BE2C (cell line): Measurements from ENCODE around the gene DAP3.
"Not testable (repeated sequence)": the region's sequence is repeated elsewhere in the genome, so short reads cannot be mapped to it uniquely, and the experiment has no call there.

ENCODE experiments used
- DNase-seq: peaks from one replicate; pipeline ENCODE4 v3.0.0-alpha.2; 2020
- H3K27me3 ChIP-seq: fragments of 250-450 bp; sonication (Bioruptor Pico); 2 replicates; pipeline ENCODE4 v1.5.1; 2020; ENCODE audit warnings: mild to moderate bottlenecking
- H3K36me3 ChIP-seq: fragments of 250-450 bp; sonication (Bioruptor Pico); 2 replicates; pipeline ENCODE4 v1.5.1; 2020; ENCODE audit warnings: mild to moderate bottlenecking
- H3K4me1 ChIP-seq: fragments of 250-450 bp; sonication (Bioruptor Pico); 2 replicates; pipeline ENCODE4 v1.5.1; 2020
- H3K4me3 ChIP-seq: 2 replicates; pipeline ENCODE4 v1.5.1; 2011; ENCODE audit warnings: low read depth, low read length
- H3K9me3 ChIP-seq: fragments of 250-450 bp; sonication (Bioruptor Pico); 2 replicates; pipeline ENCODE4 v1.5.1; 2020
- CTCF ChIP-seq: IDR thresholded peaks from 2 replicates; pipeline ENCODE4 v1.5.1; 2012; ENCODE audit warnings: mild to moderate bottlenecking, low read depth, low read length

The DAP3 gene

GRCh38 chr1:155760751-155761475 is 72.0 kb downstream of the DAP3 start:
- peaks cover 67% of the 10 kb centered on the region for H3K36me3 ChIP-seq

DNA sequence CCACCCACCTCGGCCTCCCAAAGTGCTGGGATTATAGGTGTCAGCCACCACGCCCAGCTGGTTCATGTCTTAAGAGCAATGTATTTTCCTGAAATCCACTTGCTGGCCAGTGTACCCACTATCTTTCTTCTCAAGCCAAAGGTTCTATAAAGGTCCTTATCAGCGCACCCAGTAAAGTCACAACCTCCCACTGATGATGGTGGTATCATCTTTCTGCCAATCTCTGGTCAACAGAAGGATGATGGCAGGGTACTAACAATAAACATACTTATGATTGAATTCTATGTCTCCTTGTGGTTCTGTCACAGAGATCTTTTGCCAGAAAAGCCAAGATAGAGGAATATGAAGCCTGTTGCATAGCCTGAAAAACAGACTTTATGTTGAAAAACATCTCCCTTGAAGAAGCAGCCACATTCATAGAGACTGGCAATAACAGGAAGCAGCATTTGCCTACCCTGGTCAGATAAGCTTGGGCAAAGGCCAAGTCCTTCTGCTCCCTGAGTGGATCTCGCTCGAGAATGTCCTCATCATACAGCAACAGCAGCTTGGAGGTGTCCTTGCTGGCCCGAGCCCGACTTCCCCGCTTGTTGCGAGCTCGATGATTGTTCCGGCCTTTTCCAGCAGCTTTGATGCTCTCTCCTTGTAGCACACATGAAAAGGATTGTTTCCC is 73.0 kb downstream of the DAP3 start:
- DNase-seq = no peak
- no peaks in the 10 kb centered on the region for H3K9me3 ChIP-seq
- no peaks in the 10 kb centered on the region for H3K4me1 ChIP-seq
- H3K36me3 ChIP-seq = peaks cover 64% of the 10 kb centered on the region
- H3K27me3 ChIP-seq = no peaks in the 10 kb centered on the region
- H3K4me3 ChIP-seq = no peak overlapping the region
- TF ChIP-seq CTCF = no peak

More at GRCh38 chr1:155760751-155761475, 72.0 kb downstream of the DAP3 start:
- DNase-seq = no peak
- Histone ChIP-seq H3K4me1 (no peaks in the 10 kb centered on the region), H3K9me3 (no peaks in the 10 kb centered on the region), H3K4me3 (no peak overlapping the region), H3K27me3 (no peaks in the 10 kb centered on the region)
- no peak for TF ChIP-seq CTCF

- H3K4me1 ChIP-seq, H3K9me3 ChIP-seq, DNase-seq, H3K27me3 ChIP-seq, H3K4me3 ChIP-seq: not testable (repeated sequence)
- H3K36me3 ChIP-seq = peaks cover 63% of the 10 kb centered on the region
These were observed 74.4 kb downstream of the DAP3 start for GRCh38 chr1:155763090-155763815.

DNA sequence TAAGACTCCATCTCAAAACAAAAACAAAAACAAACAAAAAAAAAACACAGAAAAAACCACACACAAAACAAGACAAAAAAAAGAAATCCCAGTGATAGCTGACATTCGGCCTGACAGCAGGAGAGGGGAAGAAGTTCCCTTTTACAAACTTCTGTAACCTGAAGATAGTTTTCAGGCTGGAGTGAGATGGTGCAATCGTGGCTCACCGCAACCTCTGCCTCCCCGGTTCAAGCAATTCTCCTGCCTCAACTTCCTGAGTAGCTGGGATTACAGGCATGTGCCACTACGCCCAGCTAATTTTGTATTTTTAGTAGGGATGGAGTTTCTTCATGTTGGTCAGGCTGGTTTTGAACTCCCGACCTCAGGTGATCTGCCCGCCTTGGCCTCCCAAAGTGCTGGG is 75.1 kb downstream of the DAP3 start:
- not testable (repeated sequence) for DNase-seq

DNA sequence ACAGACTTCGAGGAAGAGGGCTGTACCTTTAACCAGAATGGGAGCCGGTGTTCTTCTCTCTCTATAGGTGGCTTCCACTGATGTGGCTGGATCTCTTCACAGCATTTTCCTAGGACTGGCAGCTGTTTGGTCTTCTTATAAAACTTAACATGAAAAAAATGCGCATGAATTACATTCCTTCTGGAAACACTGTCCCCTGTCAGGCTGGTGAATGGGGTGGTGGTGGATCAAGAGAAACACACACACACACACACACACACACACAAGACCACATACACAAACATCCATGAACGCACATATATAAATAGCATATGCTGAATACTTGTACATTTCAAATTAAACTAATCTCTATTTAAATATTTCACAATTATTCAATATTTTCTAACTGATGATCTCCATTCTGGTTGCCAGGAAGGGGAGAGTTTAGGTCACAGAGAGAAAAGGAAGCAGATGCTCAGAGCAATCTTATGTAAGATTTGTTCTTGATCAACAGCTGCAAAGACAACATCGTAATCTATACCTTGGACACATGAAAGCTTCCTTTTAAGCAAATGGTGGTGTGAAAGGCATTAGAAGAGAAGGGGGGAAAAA is 78.6 kb downstream of the DAP3 start:
- not testable (repeated sequence) for H3K9me3 ChIP-seq, H3K27me3 ChIP-seq, H3K4me3 ChIP-seq, H3K4me1 ChIP-seq, DNase-seq
- peaks cover 62% of the 10 kb centered on the region for H3K36me3 ChIP-seq

More for the DNA sequence above, 75.1 kb downstream of the DAP3 start:
- H3K4me3 ChIP-seq, H3K9me3 ChIP-seq, H3K27me3 ChIP-seq, H3K4me1 ChIP-seq: not testable (repeated sequence)
- H3K36me3 ChIP-seq = peaks cover 59% of the 10 kb centered on the region

- H3K4me1 ChIP-seq = no peaks in the 10 kb centered on the region
- DNase-seq = no peak
- no peak overlapping the region for H3K4me3 ChIP-seq
- no peak for TF ChIP-seq CTCF
- no peaks in the 10 kb centered on the region for H3K9me3 ChIP-seq
- peaks cover 56% of the 10 kb centered on the region for H3K36me3 ChIP-seq
- H3K27me3 ChIP-seq = no peaks in the 10 kb centered on the region
These were observed 80.4 kb downstream of the DAP3 start for GRCh38 chr1:155769257-155769656.

GRCh38 chr1:155773221-155773620 is 84.3 kb downstream of the DAP3 start:
- Histone ChIP-seq H3K9me3 (no peaks in the 10 kb centered on the region), H3K4me3 (no peak overlapping the region), H3K4me1 (no peaks in the 10 kb centered on the region), H3K27me3 (no peaks in the 10 kb centered on the region), H3K36me3 (peaks cover 42% of the 10 kb centered on the region)
- TF ChIP-seq CTCF = no peak
- DNase-seq = no peak
